Stimulated activated CD8-positive, alpha-beta memory T cell treated with anti-CD3 and anti-CD28 coated beads, Interleukin-7, amount 100 ng/mL, for 24 hours (primary cell): ENCODE data around the gene MCF2L.

Experiments
- DNase-seq: peaks from one replicate; pipeline ENCODE4 v3.0.0-alpha.2; 2020; ENCODE audit warnings: low read depth

The MCF2L gene

GRCh38 chr13:112943309-112944125 is 25.5 kb upstream of the MCF2L start:
- DNase-seq, result no peak

- no peak for DNase-seq
Observed at GRCh38 chr13:112947796-112948195, 21.2 kb upstream of the MCF2L start.

- no peak for DNase-seq
Observed at GRCh38 chr13:112951674-112952371, 17.2 kb upstream of the MCF2L start.

GRCh38 chr13:112952759-112953551 is 16.1 kb upstream of the MCF2L start:
- no peak for DNase-seq

- DNase-seq, result no peak
Observed at GRCh38 chr13:112953591-112954487, 15.2 kb upstream of the MCF2L start.

GRCh38 chr13:112954488-112955270 is 14.3 kb upstream of the MCF2L start:
- DNase-seq, result no peak

GRCh38 chr13:112955271-112955937 is 13.6 kb upstream of the MCF2L start:
- no peak for DNase-seq

- no peak for DNase-seq
Observed at GRCh38 chr13:112955956-112956355, 13.1 kb upstream of the MCF2L start.

GRCh38 chr13:112956571-112957294 is 12.3 kb upstream of the MCF2L start:
- DNase-seq, result no peak

GRCh38 chr13:112957295-112957677 is 11.7 kb upstream of the MCF2L start:
- DNase-seq, result no peak

GRCh38 chr13:112958127-112958989 is 10.7 kb upstream of the MCF2L start:
- DNase-seq, result no peak

- DNase-seq, result no peak
Observed at GRCh38 chr13:112959206-112959605, 9.8 kb upstream of the MCF2L start.

- no peak for DNase-seq
Observed at GRCh38 chr13:112959701-112960542, 9.1 kb upstream of the MCF2L start.

- DNase-seq, result no peak
Observed at GRCh38 chr13:112960706-112961105, 8.3 kb upstream of the MCF2L start.

- DNase-seq, result no peak
Observed at GRCh38 chr13:112961457-112962369, 7.3 kb upstream of the MCF2L start.

GRCh38 chr13:112962396-112962795 is 6.6 kb upstream of the MCF2L start:
- DNase-seq, result no peak
